GM12891 (cell line): ENCODE measurements around the gene INSYN2B.

Experiments used
- POLR2A ChIP-seq: IDR thresholded peaks from 2 replicates; pipeline ENCODE4 v1.6.1; 2011; ENCODE audit warnings: low read depth, low read length, control low read depth
- TAF1 ChIP-seq: IDR thresholded peaks from 2 replicates; pipeline ENCODE4 v1.6.1; 2011; ENCODE audit warnings: low read depth, low read length, control low read depth

DNA sequence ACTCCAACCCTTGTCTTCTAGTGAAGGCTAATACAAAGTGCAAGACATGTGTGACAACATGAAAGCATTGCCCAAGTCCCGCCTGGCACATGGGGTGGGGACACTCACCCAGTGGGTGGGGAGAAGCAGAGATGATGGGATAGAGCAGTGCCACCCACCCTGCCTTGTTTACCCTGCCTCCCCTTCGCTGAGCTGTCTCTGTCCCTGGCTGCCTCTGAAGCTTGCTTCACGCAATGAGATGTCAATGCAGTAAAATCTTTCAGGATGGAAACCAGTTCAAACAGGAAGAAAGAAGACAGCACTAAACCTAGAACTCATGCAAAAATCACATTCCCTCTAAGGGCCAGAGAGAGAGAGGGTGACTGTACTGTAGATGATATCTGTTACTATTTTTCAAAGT lies 148.0 kb downstream of the INSYN2B start:
- TF ChIP-seq TAF1 (no peak), POLR2A (no peak)
